Tongue (tissue), 2 donors: ENCODE measurements around the gene TRIM2. TPM values are rescaled to one million over a fixed set of nuclear protein-coding genes. Genes with fewer than 3 reads are reported as not detected.

Experiments
- DNase-seq: peaks from one replicate; pipeline ENCODE4 v3.0.0-alpha.2; 2015
- total RNA-seq: library from RNA; depleted of rRNA; stranded (reverse); fragments of >200 nt; gene quantifications from one replicate; pipeline ENCODE4 v1.2.3, GENCODE V29; 2014

The TRIM2 gene
- total RNA-seq, 1 donor from 2014 or later = 56.7 TPM

GRCh38 chr4:153222707-153223426 lies 18.6 kb downstream of the TRIM2 start:
- DNase-seq = peak; percentile 65

GRCh38 chr4:153223427-153223801 lies 19.2 kb downstream of the TRIM2 start:
- peak; percentile 44 for DNase-seq

DNA sequence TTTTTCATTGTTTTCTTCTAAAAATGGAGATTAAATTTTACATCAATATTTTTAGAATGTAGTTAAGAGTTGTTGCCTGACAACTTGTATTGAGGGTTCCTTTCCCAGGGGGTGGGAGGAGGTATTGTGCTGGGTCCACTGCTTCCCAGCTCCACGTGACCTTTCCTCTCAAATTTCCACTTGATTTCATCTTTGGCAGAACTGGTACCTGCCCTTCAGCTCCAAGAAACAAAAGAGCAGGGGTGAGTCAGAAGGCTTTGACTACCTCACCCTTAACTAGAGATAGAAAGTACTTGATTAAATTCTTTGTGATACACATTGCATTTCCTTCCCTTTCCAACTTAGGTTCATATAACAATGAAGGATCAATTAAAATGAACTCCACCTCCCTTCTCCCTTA lies 19.7 kb downstream of the TRIM2 start:
- no peak for DNase-seq

DNA sequence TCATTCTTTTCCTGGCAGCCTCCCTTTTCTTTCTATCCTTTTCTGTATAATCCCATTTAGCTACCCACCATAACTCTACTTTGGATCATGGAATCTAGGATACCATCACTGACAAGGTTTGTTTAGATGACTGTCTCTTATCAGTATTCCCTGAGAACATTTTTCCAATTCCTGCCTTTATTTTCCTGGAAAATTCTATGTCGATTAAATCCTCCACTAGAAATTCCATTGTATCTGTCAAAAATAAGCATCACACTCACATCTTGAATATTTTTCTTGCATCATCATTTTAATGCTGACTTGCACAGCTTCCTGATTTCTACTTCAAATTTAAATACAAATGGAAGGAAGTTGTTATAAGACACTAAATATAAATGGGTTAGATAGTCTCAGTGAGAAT lies 20.2 kb downstream of the TRIM2 start:
- DNase-seq = no peak

DNA sequence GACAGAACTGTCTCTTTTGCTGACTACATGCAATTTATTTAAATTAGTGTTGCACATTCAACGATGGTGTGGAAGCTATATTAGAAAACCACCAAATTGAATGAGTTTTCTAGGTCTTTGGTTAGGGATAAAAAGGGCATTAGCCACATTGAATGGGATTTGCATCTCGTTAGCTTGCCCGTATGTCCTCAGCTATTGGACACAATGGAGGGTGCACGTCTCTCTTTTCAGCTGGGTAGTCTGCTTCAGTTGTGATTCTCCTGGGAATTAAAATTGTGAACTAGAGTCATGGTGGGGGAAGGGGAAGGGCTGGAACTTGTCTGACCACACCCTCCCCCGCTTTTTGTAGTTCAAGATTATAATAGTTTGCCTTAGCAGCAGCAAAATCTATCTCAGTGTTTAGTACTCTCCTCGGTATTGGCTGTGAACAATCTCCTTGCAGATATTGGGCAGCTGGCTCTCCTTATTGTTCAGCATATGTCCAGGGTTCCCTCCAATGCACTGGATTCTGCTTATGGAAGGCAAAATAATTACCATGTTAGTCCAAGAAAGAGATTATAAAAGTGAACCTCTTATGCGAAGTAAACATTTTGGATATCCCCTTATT lies 23.3 kb downstream of the TRIM2 start:
- no peak for DNase-seq

DNA sequence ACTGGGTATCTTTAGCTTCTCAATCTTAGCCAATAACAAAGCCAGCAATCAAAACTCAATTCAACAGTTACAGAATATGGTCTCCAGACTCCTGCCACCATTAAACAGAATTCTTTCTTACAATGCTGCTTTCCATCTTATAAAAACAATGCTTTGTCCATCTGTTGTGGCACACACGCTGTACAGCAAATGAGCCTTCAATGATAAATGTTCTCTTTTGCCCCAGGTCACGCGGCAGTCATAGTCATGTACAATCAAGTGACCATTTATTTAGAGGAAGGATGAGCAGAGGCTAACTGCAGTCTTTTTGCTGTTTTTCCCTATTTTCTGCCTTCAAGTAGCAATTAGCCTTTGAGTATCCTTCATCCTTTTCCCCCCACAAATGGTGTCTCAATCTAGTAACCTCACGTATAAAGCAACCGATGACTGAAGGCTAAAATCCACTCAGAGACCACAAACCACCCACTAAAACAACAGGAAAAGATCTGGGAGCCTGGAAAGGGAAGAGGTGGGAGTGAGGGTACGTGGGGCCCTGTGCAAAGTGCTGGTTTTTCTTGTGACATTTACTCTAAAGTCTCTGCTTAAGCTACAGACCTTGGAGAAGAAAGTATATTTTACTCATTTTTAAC lies 24.4 kb downstream of the TRIM2 start:
- DNase-seq = no peak

DNA sequence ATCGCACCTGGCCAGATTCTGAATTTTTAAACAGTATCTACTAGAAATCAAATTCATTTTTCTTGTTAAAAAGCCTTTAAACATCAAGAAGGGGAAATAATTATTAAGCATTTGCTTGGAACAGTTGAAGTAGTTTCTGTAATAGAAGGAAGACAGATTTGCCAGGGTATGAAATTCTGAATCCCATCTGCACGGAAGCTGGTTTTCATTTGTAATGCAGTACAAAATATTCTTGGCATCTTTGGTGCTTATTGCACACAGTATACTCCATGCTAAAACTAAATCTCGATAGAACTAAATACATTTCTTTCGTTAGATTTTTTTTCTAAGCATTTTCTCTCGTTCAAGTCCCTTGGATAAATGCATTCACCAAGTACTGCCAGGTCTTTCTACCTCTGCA lies 25.3 kb downstream of the TRIM2 start:
- no peak for DNase-seq

DNA sequence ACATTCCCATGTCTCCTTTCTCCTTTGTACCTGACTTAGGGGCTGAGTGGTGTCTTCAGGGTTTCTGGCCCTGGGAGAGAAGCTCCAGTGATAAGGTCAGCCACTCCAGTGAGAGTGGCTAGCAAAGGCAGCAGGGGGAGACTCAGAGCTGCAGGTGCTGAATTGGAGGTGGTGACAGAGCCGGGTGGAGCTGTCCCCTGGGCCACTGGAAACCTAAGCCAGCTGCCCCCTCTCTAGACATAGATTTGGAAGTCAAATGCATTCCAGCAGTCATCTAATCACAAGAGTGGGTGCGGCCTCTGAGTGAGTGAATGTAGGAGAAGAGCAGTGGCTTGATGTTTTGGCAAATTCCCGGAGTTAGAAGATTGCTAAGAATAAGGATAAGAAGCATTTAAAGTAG lies 28.5 kb downstream of the TRIM2 start:
- DNase-seq = no peak

GRCh38 chr4:153233761-153234371 lies 29.6 kb downstream of the TRIM2 start:
- peak; percentile 89 for DNase-seq

- no peak for DNase-seq
These were observed 30.6 kb downstream of the TRIM2 start for GRCh38 chr4:153234885-153235284.

DNA sequence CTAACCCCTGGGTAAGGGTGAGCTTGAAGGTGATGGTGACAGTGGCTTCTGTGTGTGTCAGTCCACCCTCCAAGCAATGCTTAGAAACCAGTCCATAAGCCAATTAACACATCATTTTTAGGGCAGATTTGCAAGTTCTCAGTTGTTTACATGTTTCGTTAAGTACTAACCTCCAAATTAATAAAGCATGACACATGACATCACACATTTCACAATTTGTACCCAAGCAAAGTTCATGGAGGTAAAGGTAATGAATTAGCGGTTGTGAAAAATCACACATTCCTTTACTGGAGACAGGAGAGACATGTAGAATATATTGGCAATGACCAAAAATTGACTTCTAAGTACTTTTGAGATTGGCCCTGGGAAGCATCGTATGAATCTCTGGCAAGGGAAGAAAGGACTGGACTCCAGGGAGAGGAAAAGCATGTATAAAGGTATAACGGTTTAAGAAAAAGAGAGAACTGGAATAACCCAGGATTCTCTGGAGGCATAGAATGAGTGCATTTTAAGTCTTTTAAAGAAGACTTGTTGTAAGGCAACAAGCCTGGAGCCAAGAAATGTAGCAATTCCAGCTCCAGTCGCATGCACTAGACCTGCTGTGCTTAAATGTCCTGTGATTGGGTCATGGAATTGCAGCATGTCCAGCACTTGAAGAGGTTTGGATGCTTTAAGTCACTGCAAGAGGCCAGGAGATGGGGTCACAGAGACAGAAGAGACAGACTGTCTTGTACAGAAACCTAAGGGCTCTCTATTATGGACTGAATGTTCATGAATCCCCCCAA lies 34.1 kb downstream of the TRIM2 start:
- DNase-seq = no peak

DNA sequence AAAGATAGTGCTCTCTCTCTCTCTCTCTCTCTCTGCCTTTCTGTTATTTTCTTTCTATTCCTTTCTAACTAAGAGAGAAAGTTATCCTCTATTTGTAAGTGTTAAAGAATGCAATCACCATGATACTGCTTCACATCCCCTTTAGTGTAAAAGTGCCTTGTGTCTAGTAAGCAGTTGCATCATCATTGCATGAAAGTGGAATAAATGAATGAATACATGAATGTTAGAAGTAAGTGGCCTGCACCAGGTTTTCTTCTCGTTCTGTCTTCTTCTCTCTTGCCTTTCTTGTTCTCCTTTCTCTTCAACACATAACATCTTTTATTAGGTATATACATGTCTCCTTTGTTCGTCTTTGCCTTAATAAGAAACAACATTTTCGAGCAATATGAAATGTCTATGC lies 35.2 kb downstream of the TRIM2 start:
- no peak for DNase-seq

- no peak for DNase-seq
These were observed 37.1 kb downstream of the TRIM2 start for GRCh38 chr4:153241295-153241694.

GRCh38 chr4:153241970-153242838 lies 38.0 kb downstream of the TRIM2 start:
- DNase-seq = no peak

DNA sequence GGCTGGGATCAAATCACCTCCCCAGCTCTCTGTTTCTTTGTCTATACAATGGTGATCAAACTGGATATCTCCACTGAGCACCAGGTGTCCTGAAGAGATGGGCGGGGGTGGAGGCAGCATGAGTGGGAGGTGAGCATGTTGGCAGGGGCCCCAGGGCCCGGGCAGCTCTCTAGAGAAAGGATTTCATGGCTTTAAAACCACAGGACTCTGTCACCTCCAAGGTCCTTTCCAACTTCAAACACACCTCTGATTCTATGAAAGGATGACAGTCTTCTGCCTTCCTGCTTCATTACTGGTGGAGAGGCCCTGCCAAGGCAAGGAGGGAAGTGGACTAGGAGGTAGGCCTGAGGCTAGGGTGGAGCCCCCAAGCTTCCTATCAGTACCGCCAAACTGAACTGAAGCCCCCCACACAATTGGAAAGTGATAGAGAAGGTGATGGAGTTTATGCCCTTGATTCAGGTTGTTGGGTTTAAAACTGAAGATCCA lies 38.6 kb downstream of the TRIM2 start:
- DNase-seq = no peak

DNA sequence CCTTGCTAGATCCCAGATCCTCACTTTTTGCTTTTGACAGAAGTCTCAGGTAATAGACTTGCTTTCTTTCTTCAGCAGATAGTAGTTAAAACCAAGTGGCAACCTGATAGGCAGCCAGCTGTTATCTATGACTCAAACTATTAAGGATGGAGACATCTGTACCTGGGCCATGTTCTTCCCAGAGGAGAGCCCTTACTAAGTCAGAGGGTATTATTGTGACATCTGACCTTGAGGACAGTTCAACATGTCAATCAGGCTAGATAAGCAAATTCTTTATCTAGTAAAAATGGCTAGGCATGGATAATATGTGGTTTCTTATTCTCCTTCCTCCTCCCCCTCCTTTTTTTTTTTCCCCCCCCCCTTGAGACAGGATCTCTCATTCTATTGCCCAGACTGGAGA lies 39.2 kb downstream of the TRIM2 start:
- DNase-seq = no peak

DNA sequence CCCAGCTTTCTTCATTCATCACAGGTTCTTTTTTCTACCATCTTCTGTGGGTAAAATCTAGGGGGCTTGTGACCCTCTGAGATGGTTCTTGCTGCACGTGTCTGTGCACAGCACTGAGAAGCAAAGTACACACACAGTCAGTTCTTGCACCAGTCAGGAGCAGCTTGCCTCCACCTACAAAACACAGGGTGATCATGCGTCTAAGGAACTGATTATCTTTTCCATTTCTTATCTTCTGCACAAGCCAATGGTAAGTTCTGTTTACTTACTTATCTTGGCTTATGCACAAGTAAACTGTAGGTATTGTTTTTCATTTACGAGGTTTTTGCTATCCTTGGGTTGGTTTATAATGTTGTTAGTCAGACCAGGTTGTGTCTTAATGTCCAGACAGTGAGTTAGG lies 40.7 kb downstream of the TRIM2 start:
- DNase-seq = no peak

DNA sequence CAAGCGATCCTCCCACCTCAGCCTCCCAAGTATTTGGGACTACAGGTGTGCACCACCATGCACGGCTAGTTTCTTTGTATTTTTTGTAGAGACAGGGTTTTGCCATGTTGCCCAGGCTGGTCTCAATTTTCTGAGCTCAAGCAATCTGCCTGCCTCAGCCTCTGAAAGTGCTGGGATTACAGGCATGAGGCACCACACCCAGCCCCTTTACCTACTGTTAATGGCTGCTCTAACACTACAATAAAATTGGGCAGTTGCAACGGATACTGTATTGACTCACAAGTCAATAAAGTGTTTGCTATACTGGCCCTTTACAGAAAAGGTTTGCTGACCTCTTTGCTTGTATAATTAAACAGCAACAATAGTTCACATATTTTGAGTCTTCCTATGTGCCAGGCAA lies 41.5 kb downstream of the TRIM2 start:
- DNase-seq = no peak

GRCh38 chr4:153246446-153247115 lies 42.3 kb downstream of the TRIM2 start:
- DNase-seq = no peak

GRCh38 chr4:153247116-153247490 lies 42.9 kb downstream of the TRIM2 start:
- no peak for DNase-seq

DNA sequence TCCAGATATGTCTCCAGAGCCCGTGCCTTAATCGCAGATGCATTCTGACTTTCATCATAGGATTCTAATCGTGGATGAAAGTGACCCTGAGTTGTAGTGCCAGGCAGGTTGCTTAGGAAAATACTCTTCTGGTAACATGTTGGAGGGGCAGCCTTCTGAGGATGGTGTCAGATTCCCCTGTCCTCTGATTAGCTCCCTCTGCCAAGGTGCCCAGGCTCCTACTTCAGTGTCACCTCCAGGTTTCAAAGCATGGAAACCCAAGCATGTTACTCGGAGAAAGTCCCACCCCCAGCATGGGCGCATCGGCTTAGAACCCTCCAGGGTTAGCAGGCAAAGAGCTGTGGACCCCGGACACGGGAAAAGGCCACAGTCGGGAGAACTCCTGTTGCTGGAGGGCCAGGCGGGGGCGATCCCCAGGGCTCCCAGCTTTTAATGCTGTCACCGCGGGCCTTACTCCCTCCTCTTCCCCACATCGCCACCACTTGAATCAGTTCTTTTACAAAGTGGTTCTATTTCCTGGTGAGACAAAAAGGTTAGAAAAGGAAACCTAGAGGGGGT lies 44.5 kb downstream of the TRIM2 start:
- DNase-seq = no peak
